GM12878 (cell line): ENCODE data around the gene ARHGEF11. TPM values are rescaled to one million over a fixed set of nuclear protein-coding genes. Genes with fewer than 3 reads are reported as not detected.

ENCODE experiments used
- ATAC-seq: fragments of 200-7000 bp; cut with Tn5 transposase; 3 replicates; pipeline ENCODE4 v1.9.1; 2020; ENCODE audit warnings: mild to moderate bottlenecking, moderate library complexity
- BruUV-seq: library from RNA; stranded (reverse); fragments of 400-500 nt; replicated peaks from 2 replicates; lab custom pipeline; 2021; lab: Mats Ljungman, UMichigan
- CTCF ChIA-PET: fragments of 300-600 bp; sonication (Branson Sonifier 250); formaldehyde crosslinking; extraction: SDS; loops from one replicate; lab custom pipeline; 2021; ENCODE audit warnings: inconsistent platforms; lab: Yijun Ruan, JAX
- POLR2A ChIA-PET: fragments of 350-600 bp; formaldehyde crosslinking; extraction: SDS; loops from one replicate; lab custom pipeline; 2021; ENCODE audit warnings: inconsistent platforms; lab: Charles Lee
- RAD21 ChIA-PET: fragments of 300-600 bp; sonication (Branson Sonifier 250); formaldehyde crosslinking; loops from one replicate; lab custom pipeline; 2023; ENCODE audit warnings: antibody characterized with exemption; ENCODE audit not compliant: unreplicated experiment; lab: Charles Lee
- SMC1A ChIA-PET: fragments of 300-600 bp; sonication (Branson Sonifier 250); formaldehyde crosslinking; loops from one replicate; lab custom pipeline; 2023; ENCODE audit not compliant: unreplicated experiment, uncharacterized antibody; lab: Charles Lee
- DNase-seq: peaks from one replicate; pipeline ENCODE4 v3.0.0-alpha.2; 2011; ENCODE audit warnings: low read depth, low spot score
- FAIRE-seq: peaks from 3 replicates; lab custom pipeline; 2011; peaks lifted over from hg19 to GRCh38; lab: Jason Lieb, UNC
- H2AFZ ChIP-seq: 2 replicates; pipeline ENCODE4 v1.6.0; 2011; ENCODE audit warnings: low read depth, low read length, control low read depth; ENCODE audit not compliant: control insufficient read depth
- H3K27ac ChIP-seq: 2 replicates; pipeline ENCODE4 v1.5.1; 2011; ENCODE audit warnings: control low read depth; ENCODE audit not compliant: control insufficient read depth, insufficient read depth
- H3K27me3 ChIP-seq, 2 experiments: replicated peaks in 1 of 2; 2 replicates each; pipeline versions ENCODE4 v1.6.0 to v1.6.1; 2011; ENCODE audit warnings: low read length in 1 of 2; ENCODE audit not compliant: control insufficient read depth in 2 of 2, insufficient read depth in 2 of 2
- H3K36me3 ChIP-seq, 2 experiments: 2 replicates each; pipeline ENCODE4 v1.5.1; 2011; ENCODE audit warnings: low read length in 1 of 2; ENCODE audit not compliant: control insufficient read depth in 2 of 2, insufficient read depth in 2 of 2
- H3K4me1 ChIP-seq: 2 replicates; pipeline ENCODE4 v1.6.1; 2011; ENCODE audit warnings: mild to moderate bottlenecking, low read length, moderate library complexity, mixed read lengths; ENCODE audit not compliant: control insufficient read depth, insufficient read depth
- H3K4me2 ChIP-seq: 2 replicates; pipeline ENCODE4 v1.6.0; 2011; ENCODE audit warnings: control low read depth; ENCODE audit not compliant: control insufficient read depth, insufficient read depth
- H3K4me3 ChIP-seq: fragments of 200-600 bp; sonication (generic); 2 replicates; pipeline ENCODE4 v1.5.1; 2016
- H3K79me2 ChIP-seq: 2 replicates; pipeline ENCODE4 v1.6.0; 2011; ENCODE audit warnings: low read length; ENCODE audit not compliant: control insufficient read depth, insufficient read depth
- H3K9ac ChIP-seq: 2 replicates; pipeline ENCODE4 v1.8.0; 2011; ENCODE audit warnings: low read length, control low read depth, mixed read lengths; ENCODE audit not compliant: control insufficient read depth, insufficient read depth
- H3K9me3 ChIP-seq: replicated peaks from 3 replicates; pipeline ENCODE4 v1.5.1; 2011; ENCODE audit warnings: mild to moderate bottlenecking, low read length; ENCODE audit not compliant: control insufficient read depth, insufficient read depth
- H4K20me1 ChIP-seq: 2 replicates; pipeline ENCODE4 v1.6.0; 2011; ENCODE audit not compliant: control insufficient read depth, insufficient read depth
- ATF7 ChIP-seq: fragments of 450-650 bp; IDR thresholded peaks from 2 replicates; pipeline ENCODE4 v1.6.1; 2016; ENCODE audit warnings: low read depth, mild to moderate bottlenecking
- BCL3 ChIP-seq: IDR thresholded peaks from 2 replicates; pipeline ENCODE4 v1.6.1; 2011; ENCODE audit warnings: borderline replicate concordance, low read depth, mild to moderate bottlenecking, moderate library complexity, low read length; ENCODE audit not compliant: insufficient read depth, poor library complexity, severe bottlenecking
- IRF4 ChIP-seq: IDR thresholded peaks from 2 replicates; pipeline ENCODE4 v1.6.1; 2011; ENCODE audit warnings: low read depth, low read length
- NR2F1 ChIP-seq: fragments of 450-650 bp; conservative IDR thresholded peaks from 2 replicates; pipeline ENCODE4 v1.6.1; 2017; ENCODE audit warnings: mild to moderate bottlenecking
- SP1 ChIP-seq: IDR thresholded peaks from one replicate; pipeline ENCODE4 v1.6.1; 2011; ENCODE audit warnings: low read depth, low read length
- WRNIP1 ChIP-seq: IDR thresholded peaks from 2 replicates; pipeline ENCODE4 v1.6.1; 2011; ENCODE audit warnings: low read depth, low read length, improper control_type of control experiment, borderline replicate concordance
- ZBTB11 ChIP-seq: fragments of 450-650 bp; formaldehyde crosslinking; IDR thresholded peaks from 2 replicates; pipeline ENCODE4 v1.5.0; 2022; ENCODE audit warnings: mild to moderate bottlenecking, missing genetic modification characterization
- WGBS: methylation state at CpG from one replicate; pipeline ENCODE4 v1.1.6; 2016; ENCODE audit warnings: low lambda C conversion rate; ENCODE audit not compliant: insufficient replicate concordance, insufficient coverage; ENCODE audit errors: missing lambda C conversion rate; 5-methylcytosine and 5-hydroxymethylcytosine counted together
- in situ Hi-C: fragments of 300-500 bp; cut with MboI; formaldehyde crosslinking; loops from 9 replicates; pipeline ENCODE4 v1.14.3; 2018; ENCODE audit warnings: mixed read lengths
- intact Hi-C: fragments of 100-400 bp; cut with micrococcal nuclease; formaldehyde crosslinking; loops from one replicate; pipeline ENCODE4 v1.14.2; 2022; ENCODE audit not compliant: unreplicated experiment
- polyA plus RNA-seq, 11 experiments: library from polyadenylated mRNA; depleted of rRNA in 4 of 11; unstranded in 6 of 11; stranded (reverse) in 5 of 11; fragments of >200 nt; fragmentation: Nextera tagmentation in 4 of 11; fragmentation: Illumina TruSeq in 1 of 11; extraction: Ambion mirVana in 4 of 11; extraction: Trizol in 1 of 11; gene quantifications; 1 replicate in 1 of 11; 2 replicates in 10 of 11; pipeline versions ENCODE4 v1.2.1 to v1.2.3, GENCODE V29; 2011 to 2016; ENCODE audit warnings: inconsistent platforms in 2 of 11, missing spikeins in 2 of 11, low read depth in 1 of 11
- total RNA-seq, 4 experiments: library from RNA; depleted of rRNA in 3 of 4; stranded (reverse); fragments of >200 nt in 3 of 4; fragmentation: Illumina TruSeq in 1 of 4; extraction: Trizol in 1 of 4; gene quantifications; 2 replicates each; pipeline versions ENCODE4 v1.2.1 to v1.2.3, GENCODE V29; 2013 to 2021

ARHGEF11 gene
- total and polyA plus RNA-seq, 10 of the 15 experiments (the other 5 are each of a cell fraction or from before 2014, with no cell fraction given) = 0.05 to 12.7 (median 1.8) TPM

- TF ChIP-seq SP1 = no peak
These were observed 136.6 kb downstream of the ARHGEF11 start (continued) for GRCh38 chr1:156908955-156909354.

- CTCF ChIA-PET = interaction anchor here (1.4 to 4.7 kb wide), 2 partner anchors 165 to 246 kb away, joined by 3 to 47 read pairs; no protein-coding TSS in a partner anchor
- WGBS = 75% methylated on average over 25 of the region's 29 CpGs
- Histone ChIP-seq H3K27ac (no peak overlapping the region), H4K20me1 (no peaks in the 10 kb centered on the region)
- intact Hi-C loops = no loop called here
- no TSS peak for BruUV-seq
- TF ChIP-seq NR2F1 (no peak), BCL3 (no peak), ZBTB11 (CRISPR knock-in tag) (no peak), ATF7 (no peak), WRNIP1 (no peak), IRF4 (no peak)
- TF ChIP-seq, all 136 proteins: peak for 0
- FAIRE-seq (no peak), ATAC-seq (no peak), DNase-seq (no peak)
- no peak overlapping the region for H3K9ac ChIP-seq
- H3K27me3 ChIP-seq = peaks cover 0 to 2% of the 10 kb centered on the region in 2 experiments; a peak in 3 of 4 replicates
- in situ Hi-C loops = no loop called here
- ChIA-PET RAD21 (no interaction called here), POLR2A (no interaction called here), SMC1A (no interaction called here)
- no peaks in the 10 kb centered on the region for H3K79me2 ChIP-seq
- no peak overlapping the region for H3K4me3 ChIP-seq
- no peak overlapping the region for H2AFZ ChIP-seq
- no peaks in the 10 kb centered on the region for H3K4me1 ChIP-seq
- H3K4me2 ChIP-seq = no peak overlapping the region
- no peaks in the 10 kb centered on the region for H3K36me3 ChIP-seq
- no peaks in the 10 kb centered on the region for H3K9me3 ChIP-seq
These were observed 137.0 kb downstream of the ARHGEF11 start for GRCh38 chr1:156908541-156908940.
